ENCODE results near the gene ERI3. TPM values are rescaled to one million over a fixed set of nuclear protein-coding genes. Genes with fewer than 3 reads are reported as not detected.

The ERI3 gene
- total RNA-seq, 1 experiment from 2014 or later = 74.2 TPM

DNA sequence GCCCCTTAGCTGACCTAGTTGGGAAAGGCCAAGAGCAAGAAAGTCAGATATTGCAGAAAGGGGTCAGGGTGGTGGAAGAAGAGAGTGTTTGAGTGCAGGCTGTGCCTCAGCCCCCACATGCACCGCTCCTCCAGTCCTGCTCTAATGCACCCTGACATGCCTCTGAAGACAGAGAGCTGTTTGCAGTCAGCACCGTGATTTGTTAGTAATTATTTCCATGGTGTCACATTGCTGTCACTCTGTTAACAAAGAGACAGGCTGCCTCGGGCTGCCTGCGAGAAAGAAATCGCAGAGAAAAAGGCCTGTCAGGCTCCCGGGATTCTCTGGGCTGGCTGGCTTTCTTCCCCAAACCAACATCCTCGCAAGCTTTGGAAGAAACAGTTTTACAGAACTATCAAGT is 58.3 kb downstream of the ERI3 start:
- CTCF ChIA-PET = no interaction called here

DNA sequence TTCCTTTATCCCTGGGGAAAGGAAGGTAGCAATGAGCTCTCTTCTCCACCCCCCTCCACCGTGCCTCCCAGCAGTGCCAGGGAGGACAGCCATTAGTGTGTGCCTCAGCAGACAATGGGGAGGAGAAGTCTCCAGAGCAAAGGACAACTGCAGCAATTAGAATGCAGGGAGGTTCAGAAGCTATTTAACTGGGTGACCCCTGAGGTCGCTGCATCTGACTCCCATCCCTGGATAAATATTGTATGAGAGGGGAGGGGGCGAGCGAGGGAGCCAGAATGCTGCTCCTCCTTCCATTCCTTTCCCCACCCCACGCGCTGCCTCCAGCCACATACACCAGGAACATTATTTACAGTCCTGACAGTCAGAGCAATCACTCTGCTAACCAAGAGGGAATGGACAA is 59.0 kb downstream of the ERI3 start:
- BruUV-seq (replicated peaks) = no TSS peak
- no peak for ATAC-seq
- Histone ChIP-seq H3K4me3 (replicated peaks in 1 of 2; ENCODE audit: low read depth in 1 of 2, low read length in 2 of 2) (no peak overlapping the region), H3K27me3 (ENCODE audit: insufficient read depth, low read length) (no peaks in the 10 kb centered on the region), H3K4me2 (ENCODE audit: low read length) (no peak overlapping the region), H3K9ac (ENCODE audit: low read length) (no peak overlapping the region), H3K9me2 (ENCODE audit: insufficient read depth) (no peaks in the 10 kb centered on the region), H4K20me1 (ENCODE audit: insufficient read depth) (no peaks in the 10 kb centered on the region), H2AFZ (ENCODE audit: low read depth, low read length, poor library complexity, severe bottlenecking) (no peak overlapping the region), H3K79me2 (ENCODE audit: insufficient read depth, low read length) (no peaks in the 10 kb centered on the region), H3K9me3 (ENCODE audit: control insufficient read depth in 1 of 2, insufficient read depth in 1 of 2, low read depth in 1 of 2, low read length in 2 of 2) (no peaks in the 10 kb centered on the region), H3K36me3 (ENCODE audit: control insufficient read depth in 1 of 2, insufficient read depth in 2 of 2, low read length in 2 of 2) (peaks cover 5 to 11% of the 10 kb centered on the region in 2 experiments; a peak in 3 of 4 replicates), H3K4me1 (ENCODE audit: control insufficient read depth in 1 of 2, insufficient read depth in 2 of 2, low read length in 2 of 2) (no peaks in the 10 kb centered on the region), H3K27ac (ENCODE audit: low read depth, low read length) (no peak overlapping the region)
- no peak for DNase-seq (ENCODE audit: low read depth, low spot score)
- intact Hi-C loops (cut with micrococcal nuclease) = no loop called here
- ChIA-PET RAD21 (ENCODE audit: low non-redundant PET in 1 of 2, low total read pairs in 2 of 2, uncharacterized antibody in 2 of 2, unreplicated experiment in 2 of 2) (no interaction called here), POLR2A (no interaction called here), CTCF (no interaction called here)
- TF ChIP-seq, protein P1, sequence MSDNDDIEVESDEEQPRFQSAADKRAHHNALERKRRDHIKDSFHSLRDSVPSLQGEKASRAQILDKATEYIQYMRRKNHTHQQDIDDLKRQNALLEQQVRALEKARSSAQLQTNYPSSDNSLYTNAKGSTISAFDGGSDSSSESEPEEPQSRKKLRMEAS (IDR thresholded peaks at IDR 0.05) = no peak
- no peak for TF ChIP-seq FOSL1 (IDR thresholded peaks at IDR 0.05; ENCODE audit: low read depth)
- TF ChIP-seq ZFX (IDR thresholded peaks at IDR 0.05) = no peak
- TF ChIP-seq TCF7L2 (IDR thresholded peaks at IDR 0.05; ENCODE audit: borderline replicate concordance, extremely low read depth, insufficient read depth, insufficient read length) = no peak
- TF ChIP-seq, protein P2, sequence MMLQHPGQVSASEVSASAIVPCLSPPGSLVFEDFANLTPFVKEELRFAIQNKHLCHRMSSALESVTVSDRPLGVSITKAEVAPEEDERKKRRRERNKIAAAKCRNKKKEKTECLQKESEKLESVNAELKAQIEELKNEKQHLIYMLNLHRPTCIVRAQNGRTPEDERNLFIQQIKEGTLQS (IDR thresholded peaks at IDR 0.05) = no peak

More for the DNA sequence above, 58.3 kb downstream of the ERI3 start:
- Histone ChIP-seq H2AFZ (ENCODE audit: low read depth, low read length, poor library complexity, severe bottlenecking) (no peak overlapping the region), H3K27ac (ENCODE audit: low read depth, low read length) (no peak overlapping the region), H3K36me3 (ENCODE audit: control insufficient read depth in 1 of 2, insufficient read depth in 2 of 2, low read length in 2 of 2) (peaks cover 5 to 11% of the 10 kb centered on the region in 2 experiments; a peak in 3 of 4 replicates), H3K9me2 (ENCODE audit: insufficient read depth) (no peaks in the 10 kb centered on the region), H3K4me2 (ENCODE audit: low read length) (no peak overlapping the region), H3K4me3 (replicated peaks in 1 of 2; ENCODE audit: low read depth in 1 of 2, low read length in 2 of 2) (no peak overlapping the region), H3K27me3 (ENCODE audit: insufficient read depth, low read length) (no peaks in the 10 kb centered on the region), H3K9me3 (ENCODE audit: control insufficient read depth in 1 of 2, insufficient read depth in 1 of 2, low read depth in 1 of 2, low read length in 2 of 2) (no peaks in the 10 kb centered on the region), H3K4me1 (ENCODE audit: control insufficient read depth in 1 of 2, insufficient read depth in 2 of 2, low read length in 2 of 2) (no peaks in the 10 kb centered on the region), H4K20me1 (ENCODE audit: insufficient read depth) (no peaks in the 10 kb centered on the region), H3K79me2 (ENCODE audit: insufficient read depth, low read length) (no peaks in the 10 kb centered on the region), H3K9ac (ENCODE audit: low read length) (no peak overlapping the region)
- ChIA-PET POLR2A (no interaction called here), RAD21 (ENCODE audit: low non-redundant PET in 1 of 2, low total read pairs in 2 of 2, uncharacterized antibody in 2 of 2, unreplicated experiment in 2 of 2) (no interaction called here)
- intact Hi-C loops (cut with micrococcal nuclease) = no loop called here
- no peak for DNase-seq (ENCODE audit: low read depth, low spot score)
- TF ChIP-seq YY1 (IDR thresholded peaks at IDR 0.05; ENCODE audit: extremely low read depth, insufficient replicate concordance, low read depth, low read length) (no peak), JUND (IDR thresholded peaks at IDR 0.05) (no peak), EZH2phosphoT487 (IDR thresholded peaks at IDR 0.05; ENCODE audit: borderline replicate concordance) (no peak), SIN3A (IDR thresholded peaks at IDR 0.05; ENCODE audit: low read depth) (no peak), SRF (IDR thresholded peaks at IDR 0.05; ENCODE audit: low read depth) (no peak), FOSL1 (IDR thresholded peaks at IDR 0.05; ENCODE audit: low read depth) (no peak), ZNF274 (IDR thresholded peaks at IDR 0.05; ENCODE audit: low read depth, low read length) (no peak), POLR2A (IDR thresholded peaks at IDR 0.05; ENCODE audit: borderline replicate concordance, extremely low read depth, insufficient read depth, insufficient read length) (no peak)
- ATAC-seq = no peak
- no TSS peak for BruUV-seq (replicated peaks)

Data from HCT116 (cell line).